Measurements from ENCODE around the gene ERCC1. TPM values are rescaled to one million over a fixed set of nuclear protein-coding genes. Genes with fewer than 3 reads are reported as not detected.

ERCC1 gene
- total and polyA plus RNA-seq, 12 donors, result 62.9 to 107 (median 86.5) TPM

- no peak overlapping the region for H3K4me3 ChIP-seq
- H3K9me3 ChIP-seq (replicated peaks in 1 of 3), result no peaks in the 10 kb centered on the region
- WGBS, 4 donors, result 49 to 80% (median 65%) methylated on average over 2 of the region's 2 CpGs
- DNase-seq, result no peak
- H3K4me1 ChIP-seq (replicated peaks in 1 of 2), result peaks cover 17 to 21% of the 10 kb centered on the region in 2 donors
- H3K36me3 ChIP-seq (replicated peaks in 1 of 2), result no peaks in the 10 kb centered on the region
- intact Hi-C loops (cut with DNase I), result loop anchor here in 1 of 2 donors (5.0 kb wide), 1 partner anchor 35 kb away; no protein-coding TSS in a partner anchor
- TF ChIP-seq CTCF (IDR thresholded peaks at IDR 0.05) (no peak), POLR2A (IDR thresholded peaks at IDR 0.05) (no peak)
- H3K27me3 ChIP-seq, result no peaks in the 10 kb centered on the region
- H3K27ac ChIP-seq, result peak overlapping the region in 3 of 5 donors; percentile 86 to 92 (median 92)
Measured at GRCh38 chr19:45442408-45442777, 18.7 kb upstream of the ERCC1 start.

GRCh38 chr19:45440873-45441654 is 17.3 kb upstream of the ERCC1 start:
- no peak for TF ChIP-seq POLR2A (IDR thresholded peaks at IDR 0.05)
- no peak for TF ChIP-seq CTCF (IDR thresholded peaks at IDR 0.05)
- DNase-seq, result no peak
- Histone ChIP-seq H3K27me3 (no peaks in the 10 kb centered on the region), H3K9me3 (replicated peaks in 1 of 3) (no peaks in the 10 kb centered on the region), H3K4me3 (no peak overlapping the region), H3K27ac (peak overlapping the region in 2 of 5 donors; percentile 96), H3K36me3 (replicated peaks in 1 of 2) (no peaks in the 10 kb centered on the region), H3K4me1 (replicated peaks in 1 of 2) (peaks cover 17 to 21% of the 10 kb centered on the region in 2 donors)
- 88 to 92% (median 91%) methylated on average over 8 to 9 of the region's 9 CpGs for WGBS, 4 donors
- intact Hi-C loops (cut with DNase I), result loop anchor here in 1 of 2 donors (5.0 kb wide), 1 partner anchor 36 kb away; no protein-coding TSS in a partner anchor

- 47 to 64% (median 52%) methylated on average over 5 to 9 of the region's 9 CpGs for WGBS, 4 donors
- no peaks in the 10 kb centered on the region for H3K9me3 ChIP-seq (replicated peaks in 1 of 3)
- H3K4me1 ChIP-seq (replicated peaks in 1 of 2), result peaks cover 17 to 21% of the 10 kb centered on the region in 2 donors
- H3K27me3 ChIP-seq, result no peaks in the 10 kb centered on the region
- peak overlapping the region in 4 of 5 donors; percentile 88 to 96 (median 92) for H3K27ac ChIP-seq
- no peaks in the 10 kb centered on the region for H3K36me3 ChIP-seq (replicated peaks in 1 of 2)
- intact Hi-C loops (cut with DNase I), result loop anchor here in 1 of 2 donors (5.0 kb wide), 1 partner anchor 37 kb away; no protein-coding TSS in a partner anchor
- peak overlapping the region in 1 of 4 donors; percentile 83 for H3K4me3 ChIP-seq
- no peak for DNase-seq
- TF ChIP-seq POLR2A (IDR thresholded peaks at IDR 0.05) (no peak), CTCF (IDR thresholded peaks at IDR 0.05) (no peak)
Measured at GRCh38 chr19:45440259-45440638, 16.5 kb upstream of the ERCC1 start.

GRCh38 chr19:45439569-45440258 is 16.0 kb upstream of the ERCC1 start:
- peak; percentile 95 to 100 (median 97) for TF ChIP-seq CTCF (IDR thresholded peaks at IDR 0.05)
- TF ChIP-seq POLR2A (IDR thresholded peaks at IDR 0.05), result peak; percentile 23 to 34

More at GRCh38 chr19:45439569-45440258, 16.0 kb upstream of the ERCC1 start:
- Histone ChIP-seq H3K36me3 (replicated peaks in 1 of 2) (no peaks in the 10 kb centered on the region), H3K9me3 (replicated peaks in 1 of 3) (no peaks in the 10 kb centered on the region), H3K4me3 (peak overlapping the region in 2 of 4 donors; percentile 45 to 83), H3K4me1 (replicated peaks in 1 of 2) (peaks cover 17 to 19% of the 10 kb centered on the region in 2 donors), H3K27ac (peak overlapping the region in 4 of 5 donors; percentile 88 to 96 (median 92)), H3K27me3 (no peaks in the 10 kb centered on the region)
- 0 to 1% (median 1%) methylated on average over 9 to 75 of the region's 78 CpGs for WGBS, 4 donors
- peak; percentile 85 to 91 (median 87) for DNase-seq
- intact Hi-C loops (cut with DNase I), result loop anchor here (2.0 to 5.0 kb wide), 2 partner anchors 37 to 38 kb away; no protein-coding TSS in a partner anchor

Data from adrenal gland (tissue), 12 donors.